Measurements from ENCODE around the gene RYR2. TPM values are rescaled to one million over a fixed set of nuclear protein-coding genes. Genes with fewer than 3 reads are reported as not detected.

RYR2 gene
- total and polyA plus RNA-seq, 8 donors, result 0.25 to 33.5 (median 2.5) TPM

- TF ChIP-seq POLR2AphosphoS5 (IDR thresholded peaks at IDR 0.05), result no peak
- no peak for TF ChIP-seq EP300 (IDR thresholded peaks at IDR 0.05)
- TF ChIP-seq POLR2A (IDR thresholded peaks at IDR 0.05), result no peak
- no peak for TF ChIP-seq CTCF (IDR thresholded peaks at IDR 0.05)
- Histone ChIP-seq H3K27ac (no peak overlapping the region), H3K36me3 (no peaks in the 10 kb centered on the region), H3K27me3 (peaks cover 0 to 14% (median 0%) of the 10 kb centered on the region in 3 donors), H3K9me3 (no peaks in the 10 kb centered on the region), H3K4me3 (no peak overlapping the region), H3K4me1 (no peaks in the 10 kb centered on the region)
- intact Hi-C loops (cut with DNase I; ENCODE audit: low total_unique reads), result no loop called here
- no peak for DNase-seq
- WGBS, 5 donors, result 71 to 81% (median 75%) methylated on average over 9 of the region's 9 CpGs
Measured at GRCh38 chr1:237058470-237058869, 16.5 kb downstream of the RYR2 start.

- H3K27me3 ChIP-seq, result peaks cover 0 to 12% (median 0%) of the 10 kb centered on the region in 3 donors
- H3K4me1 ChIP-seq, result no peaks in the 10 kb centered on the region
- no peaks in the 10 kb centered on the region for H3K36me3 ChIP-seq
- no peak for TF ChIP-seq POLR2AphosphoS5 (IDR thresholded peaks at IDR 0.05)
- TF ChIP-seq POLR2A (IDR thresholded peaks at IDR 0.05), result no peak
- TF ChIP-seq CTCF (IDR thresholded peaks at IDR 0.05), result no peak
- no peak for TF ChIP-seq EP300 (IDR thresholded peaks at IDR 0.05)
- DNase-seq, result no peak
- intact Hi-C loops (cut with DNase I; ENCODE audit: low total_unique reads), result no loop called here
- no peak overlapping the region for H3K27ac ChIP-seq
- no peaks in the 10 kb centered on the region for H3K9me3 ChIP-seq
- 53 to 69% (median 61%) methylated on average over 3 of the region's 3 CpGs for WGBS, 5 donors
- no peak overlapping the region for H3K4me3 ChIP-seq
Measured at GRCh38 chr1:237059244-237059643, 17.3 kb downstream of the RYR2 start.

- TF ChIP-seq POLR2AphosphoS5 (IDR thresholded peaks at IDR 0.05) (no peak), EP300 (IDR thresholded peaks at IDR 0.05) (no peak), POLR2A (IDR thresholded peaks at IDR 0.05) (no peak)
- no peak overlapping the region for H3K27ac ChIP-seq
- no peaks in the 10 kb centered on the region for H3K4me1 ChIP-seq
- H3K36me3 ChIP-seq, result no peaks in the 10 kb centered on the region
- no peaks in the 10 kb centered on the region for H3K27me3 ChIP-seq
- intact Hi-C loops (cut with DNase I; ENCODE audit: low total_unique reads), result no loop called here
- H3K4me3 ChIP-seq, result no peak overlapping the region
- H3K9me3 ChIP-seq, result no peaks in the 10 kb centered on the region
- DNase-seq, result no peak
Measured at GRCh38 chr1:237062976-237063375, 21.0 kb downstream of the RYR2 start.

GRCh38 chr1:237065903-237066302 is 23.9 kb downstream of the RYR2 start:
- Histone ChIP-seq H3K27me3 (no peaks in the 10 kb centered on the region), H3K36me3 (no peaks in the 10 kb centered on the region), H3K9me3 (no peaks in the 10 kb centered on the region), H3K4me3 (no peak overlapping the region), H3K27ac (no peak overlapping the region), H3K4me1 (no peaks in the 10 kb centered on the region)
- TF ChIP-seq POLR2A (IDR thresholded peaks at IDR 0.05) (no peak), EP300 (IDR thresholded peaks at IDR 0.05) (no peak), POLR2AphosphoS5 (IDR thresholded peaks at IDR 0.05) (no peak), CTCF (IDR thresholded peaks at IDR 0.05) (no peak)
- intact Hi-C loops (cut with DNase I; ENCODE audit: low total_unique reads), result no loop called here
- 63 to 80% (median 75%) methylated on average over 3 of the region's 3 CpGs for WGBS, 5 donors
- no peak for DNase-seq

GRCh38 chr1:237070519-237070918 is 28.5 kb downstream of the RYR2 start:
- 86 to 93% (median 91%) methylated on average over 2 of the region's 2 CpGs for WGBS, 5 donors
- Histone ChIP-seq H3K4me1 (no peaks in the 10 kb centered on the region), H3K27ac (no peak overlapping the region), H3K4me3 (no peak overlapping the region), H3K9me3 (no peaks in the 10 kb centered on the region), H3K27me3 (no peaks in the 10 kb centered on the region), H3K36me3 (no peaks in the 10 kb centered on the region)
- intact Hi-C loops (cut with DNase I; ENCODE audit: low total_unique reads), result no loop called here
- no peak for DNase-seq
- TF ChIP-seq EP300 (IDR thresholded peaks at IDR 0.05), result no peak
- TF ChIP-seq CTCF (IDR thresholded peaks at IDR 0.05), result no peak
- TF ChIP-seq POLR2AphosphoS5 (IDR thresholded peaks at IDR 0.05), result no peak
- no peak for TF ChIP-seq POLR2A (IDR thresholded peaks at IDR 0.05)
